ENCODE data around the gene SORBS2.
"Not testable (repeated sequence)": the region's sequence is repeated elsewhere in the genome, so short reads cannot be mapped to it uniquely, and the experiment has no call there.

Gene SORBS2

GRCh38 chr4:185710487-185710995 is 101.5 kb downstream of the SORBS2 start:
- DNase-seq = no peak
- no peak for TF ChIP-seq GATA1 (IDR thresholded peaks at IDR 0.05; ENCODE audit: low read depth, low read length)
- TF ChIP-seq POLR2A (IDR thresholded peaks at IDR 0.05; ENCODE audit: low read length) = no peak

GRCh38 chr4:185709802-185710486 is 102.0 kb downstream of the SORBS2 start:
- DNase-seq = no peak
- TF ChIP-seq GATA1 (IDR thresholded peaks at IDR 0.05; ENCODE audit: low read depth, low read length) (no peak), POLR2A (IDR thresholded peaks at IDR 0.05; ENCODE audit: low read length) (no peak)

- TF ChIP-seq GATA1 (IDR thresholded peaks at IDR 0.05; ENCODE audit: low read depth, low read length) = no peak
- no peak for TF ChIP-seq POLR2A (IDR thresholded peaks at IDR 0.05; ENCODE audit: low read length)
- no peak for DNase-seq
Measured at GRCh38 chr4:185708348-185708747, 103.6 kb downstream of the SORBS2 start.

- DNase-seq = not testable (repeated sequence)
Measured at GRCh38 chr4:185707622-185708021, 104.4 kb downstream of the SORBS2 start.

- TF ChIP-seq POLR2A (IDR thresholded peaks at IDR 0.05; ENCODE audit: low read length) = no peak
- TF ChIP-seq GATA1 (IDR thresholded peaks at IDR 0.05; ENCODE audit: low read depth, low read length) = no peak
- no peak for DNase-seq
Measured at GRCh38 chr4:185702147-185702663, 109.8 kb downstream of the SORBS2 start.

GRCh38 chr4:185700630-185701029 is 111.4 kb downstream of the SORBS2 start:
- no peak for TF ChIP-seq GATA1 (IDR thresholded peaks at IDR 0.05; ENCODE audit: low read depth, low read length)
- TF ChIP-seq POLR2A (IDR thresholded peaks at IDR 0.05; ENCODE audit: low read length) = no peak
- DNase-seq = no peak

GRCh38 chr4:185700048-185700447 is 111.9 kb downstream of the SORBS2 start:
- DNase-seq = no peak
- no peak for TF ChIP-seq POLR2A (IDR thresholded peaks at IDR 0.05; ENCODE audit: low read length)
- no peak for TF ChIP-seq GATA1 (IDR thresholded peaks at IDR 0.05; ENCODE audit: low read depth, low read length)

GRCh38 chr4:185697488-185697887 is 114.5 kb downstream of the SORBS2 start:
- no peak for TF ChIP-seq GATA1 (IDR thresholded peaks at IDR 0.05; ENCODE audit: low read depth, low read length)
- TF ChIP-seq POLR2A (IDR thresholded peaks at IDR 0.05; ENCODE audit: low read length) = no peak
- DNase-seq = no peak

- no peak for DNase-seq
- TF ChIP-seq POLR2A (IDR thresholded peaks at IDR 0.05; ENCODE audit: low read length) (no peak), GATA1 (IDR thresholded peaks at IDR 0.05; ENCODE audit: low read depth, low read length) (no peak)
Measured at GRCh38 chr4:185695743-185696142, 116.3 kb downstream of the SORBS2 start.

- no peak for DNase-seq
- TF ChIP-seq POLR2A (IDR thresholded peaks at IDR 0.05; ENCODE audit: low read length) = no peak
- TF ChIP-seq GATA1 (IDR thresholded peaks at IDR 0.05; ENCODE audit: low read depth, low read length) = no peak
Measured at GRCh38 chr4:185693548-185694215, 118.3 kb downstream of the SORBS2 start.

- no peak for DNase-seq
- no peak for TF ChIP-seq POLR2A (IDR thresholded peaks at IDR 0.05; ENCODE audit: low read length)
- TF ChIP-seq GATA1 (IDR thresholded peaks at IDR 0.05; ENCODE audit: low read depth, low read length) = no peak
Measured at GRCh38 chr4:185689407-185689806, 122.6 kb downstream of the SORBS2 start.

GRCh38 chr4:185685804-185686203 is 126.2 kb downstream of the SORBS2 start:
- DNase-seq = no peak
- no peak for TF ChIP-seq POLR2A (IDR thresholded peaks at IDR 0.05; ENCODE audit: low read length)
- no peak for TF ChIP-seq GATA1 (IDR thresholded peaks at IDR 0.05; ENCODE audit: low read depth, low read length)

- DNase-seq = no peak
- no peak for TF ChIP-seq GATA1 (IDR thresholded peaks at IDR 0.05; ENCODE audit: low read depth, low read length)
- TF ChIP-seq POLR2A (IDR thresholded peaks at IDR 0.05; ENCODE audit: low read length) = no peak
Measured at GRCh38 chr4:185683896-185684295, 128.1 kb downstream of the SORBS2 start.

- no peak for TF ChIP-seq POLR2A (IDR thresholded peaks at IDR 0.05; ENCODE audit: low read length)
- no peak for TF ChIP-seq GATA1 (IDR thresholded peaks at IDR 0.05; ENCODE audit: low read depth, low read length)
- no peak for DNase-seq
Measured at GRCh38 chr4:185683222-185683621, 128.8 kb downstream of the SORBS2 start.

- no peak for DNase-seq
- TF ChIP-seq GATA1 (IDR thresholded peaks at IDR 0.05; ENCODE audit: low read depth, low read length) = no peak
- no peak for TF ChIP-seq POLR2A (IDR thresholded peaks at IDR 0.05; ENCODE audit: low read length)
Measured at GRCh38 chr4:185682236-185682635, 129.8 kb downstream of the SORBS2 start.

All from erythroblast (primary cell).